ENCODE measurements around the gene TSHB.

DNA sequence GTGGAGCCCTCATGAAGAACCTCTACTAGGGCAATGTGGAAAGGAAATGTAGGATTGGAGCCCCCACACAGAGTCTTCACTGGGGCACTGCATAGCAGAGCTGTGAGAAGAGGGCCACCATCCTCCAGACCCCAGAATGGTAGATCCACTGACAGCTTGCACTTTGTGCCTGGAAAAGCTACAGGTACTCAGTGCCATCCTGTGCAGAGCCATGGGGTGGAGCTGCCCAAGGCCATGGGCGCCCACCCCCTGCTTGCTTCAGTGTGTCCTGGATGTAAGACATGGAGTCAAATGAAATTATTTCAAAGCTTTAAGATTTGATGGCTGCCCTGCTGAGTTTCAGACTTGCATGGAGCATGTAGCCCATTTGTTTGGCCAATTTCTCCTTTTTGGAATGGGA, 17.2 kb upstream of the TSHB start:
- TF ChIP-seq, protein P1, sequence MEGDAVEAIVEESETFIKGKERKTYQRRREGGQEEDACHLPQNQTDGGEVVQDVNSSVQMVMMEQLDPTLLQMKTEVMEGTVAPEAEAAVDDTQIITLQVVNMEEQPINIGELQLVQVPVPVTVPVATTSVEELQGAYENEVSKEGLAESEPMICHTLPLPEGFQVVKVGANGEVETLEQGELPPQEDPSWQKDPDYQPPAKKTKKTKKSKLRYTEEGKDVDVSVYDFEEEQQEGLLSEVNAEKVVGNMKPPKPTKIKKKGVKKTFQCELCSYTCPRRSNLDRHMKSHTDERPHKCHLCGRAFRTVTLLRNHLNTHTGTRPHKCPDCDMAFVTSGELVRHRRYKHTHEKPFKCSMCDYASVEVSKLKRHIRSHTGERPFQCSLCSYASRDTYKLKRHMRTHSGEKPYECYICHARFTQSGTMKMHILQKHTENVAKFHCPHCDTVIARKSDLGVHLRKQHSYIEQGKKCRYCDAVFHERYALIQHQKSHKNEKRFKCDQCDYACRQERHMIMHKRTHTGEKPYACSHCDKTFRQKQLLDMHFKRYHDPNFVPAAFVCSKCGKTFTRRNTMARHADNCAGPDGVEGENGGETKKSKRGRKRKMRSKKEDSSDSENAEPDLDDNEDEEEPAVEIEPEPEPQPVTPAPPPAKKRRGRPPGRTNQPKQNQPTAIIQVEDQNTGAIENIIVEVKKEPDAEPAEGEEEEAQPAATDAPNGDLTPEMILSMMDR (IDR thresholded peaks at IDR 0.05), result no peak
- TF ChIP-seq EP300 (IDR thresholded peaks at IDR 0.05), result no peak

Data from tibial nerve (tissue), 4 donors.